Measurements from ENCODE around the gene KCNQ1. TPM values are rescaled to one million over a fixed set of nuclear protein-coding genes. Genes with fewer than 3 reads are reported as not detected.
A peak's percentile ranks its signal among the peaks of the same experiment; 100 is the strongest.

The KCNQ1 gene
- total and polyA plus RNA-seq, 9 of the 15 experiments (the other 6 are each of a cell fraction or from before 2014, with no cell fraction given): 0.44 TPM; not detected in 8

GRCh38 chr11:2858995-2859698 is 414.3 kb downstream of the KCNQ1 start (continued):
- TF ChIP-seq CREB3 (tag; conservative IDR thresholded peaks at IDR 0.05; ENCODE audit: low read depth) (no peak), GATAD2A (IDR thresholded peaks at IDR 0.05) (no peak), ATF6 (CRISPR knock-in tag; IDR thresholded peaks at IDR 0.05) (no peak), TAF7 (tag; IDR thresholded peaks at IDR 0.05) (no peak), IRF9 (tag; IDR thresholded peaks at IDR 0.05) (no peak), PKNOX1 (IDR thresholded peaks at IDR 0.05) (peak; percentile 68), DACH1 (IDR thresholded peaks at IDR 0.05; ENCODE audit: partially characterized antibody) (no peak), IFI16 (CRISPR knock-in tag; IDR thresholded peaks at IDR 0.05) (no peak), ZNF76 (CRISPR knock-in tag; IDR thresholded peaks at IDR 0.05; ENCODE audit: borderline replicate concordance) (no peak), ZNF280A (IDR thresholded peaks at IDR 0.05; ENCODE audit: low read depth, partially characterized antibody) (no peak), CTBP1 (IDR thresholded peaks at IDR 0.05; ENCODE audit: borderline replicate concordance) (no peak), ZBTB9 (CRISPR knock-in tag; IDR thresholded peaks at IDR 0.05) (no peak), BACH1 (tag; IDR thresholded peaks at IDR 0.05) (no peak)
